Psoas muscle (tissue), 8 donors: ENCODE data around the gene PODXL2. TPM values are rescaled to one million over a fixed set of nuclear protein-coding genes. Genes with fewer than 3 reads are reported as not detected.

Experiments
- ATAC-seq, 4 donors: fragments of 200-7000 bp; cut with Tn5 transposase; one replicate each; pipeline ENCODE4 v1.9.1; 2020; ENCODE audit warnings: moderate library complexity in 3 of 4, mild to moderate bottlenecking in 2 of 4
- DNase-seq, 2 donors: peaks; one replicate each; pipeline ENCODE4 v3.0.0-alpha.2; 2020
- H3K27ac ChIP-seq: fragments of 200-600 bp; one replicate; pipeline ENCODE4 v1.8.0; 2022
- H3K27me3 ChIP-seq, 3 donors: fragments of 200-600 bp in 1 of 3; one replicate each; pipeline versions ENCODE4 v1.6.1 to v1.8.0; 2013 to 2022; ENCODE audit warnings: low read length in 2 of 3, mild to moderate bottlenecking in 2 of 3, moderate library complexity in 1 of 3; ENCODE audit not compliant: insufficient read depth in 3 of 3
- H3K36me3 ChIP-seq, 2 donors: fragments of 200-600 bp in 1 of 2; one replicate each; pipeline versions ENCODE4 v1.6.1 to v1.8.0; 2013 to 2022; ENCODE audit warnings: low read depth in 1 of 2, mild to moderate bottlenecking in 1 of 2, moderate library complexity in 1 of 2; ENCODE audit not compliant: insufficient read depth in 1 of 2
- H3K4me1 ChIP-seq: fragments of 200-600 bp; one replicate; pipeline ENCODE4 v1.8.0; 2022
- H3K4me3 ChIP-seq: fragments of 200-600 bp; one replicate; pipeline ENCODE4 v1.8.0; 2022; ENCODE audit warnings: mild to moderate bottlenecking
- H3K9me3 ChIP-seq: fragments of 200-600 bp; one replicate; pipeline ENCODE4 v1.8.0; 2022
- WGBS, 3 donors: extraction: QIAGEN DNeasy Blood & Tissue Kit; methylation state at CpG; one replicate each; pipeline versions ENCODE4 v1.1.6 to v1.1.7; 2013; 5-methylcytosine and 5-hydroxymethylcytosine counted together
- intact Hi-C, 2 donors: fragments of 100-400 bp; cut with DNase I; formaldehyde crosslinking; loops; one replicate each; pipeline versions ENCODE4 v1.11.0 to v1.14.2; 2022
- polyA plus RNA-seq, 3 donors: library from polyadenylated mRNA; stranded (reverse); fragments of 200-250 nt; gene quantifications; one replicate each; pipeline ENCODE4 v1.2.3, GENCODE V29; 2013
- total RNA-seq, 4 donors: library from RNA; stranded (reverse); fragmentation: NEBNext Ultra II Directional in 2 of 4; extraction: Animal tissue kit (Norgen Biotek cat#: 25700) in 2 of 4; gene quantifications; one replicate each; pipeline versions ENCODE4 v1.2.1 to v1.2.4, GENCODE V29; 2021 to 2023
- TF ChIP-seq, protein P1 (sequence below): fragments of 200-600 bp; IDR thresholded peaks from one replicate; pipeline ENCODE4 v1.8.0; 2022; ENCODE audit warnings: antibody characterized with exemption
- donor health status: healthy with polysubstance abuse.
- donor health status: DM: no; HTN: no; CAD: no; lungs with moderate emphysema.
- donor health status: Bipolar disorder and iron deficiency.
- donor health status: healthy.
- donor health status: DM: yes; HTN: yes; CAD: no.
- donor health status: DM: no; HTN: no; CAD: no.
- donor health status: DM: no; HTN: no; CAD: no.
- donor health status: DM: yes; HTN: yes; CAD: no.

PODXL2 gene
- total and polyA plus RNA-seq, 7 donors, result 1.4 to 3.0 (median 2.1) TPM

DNA sequence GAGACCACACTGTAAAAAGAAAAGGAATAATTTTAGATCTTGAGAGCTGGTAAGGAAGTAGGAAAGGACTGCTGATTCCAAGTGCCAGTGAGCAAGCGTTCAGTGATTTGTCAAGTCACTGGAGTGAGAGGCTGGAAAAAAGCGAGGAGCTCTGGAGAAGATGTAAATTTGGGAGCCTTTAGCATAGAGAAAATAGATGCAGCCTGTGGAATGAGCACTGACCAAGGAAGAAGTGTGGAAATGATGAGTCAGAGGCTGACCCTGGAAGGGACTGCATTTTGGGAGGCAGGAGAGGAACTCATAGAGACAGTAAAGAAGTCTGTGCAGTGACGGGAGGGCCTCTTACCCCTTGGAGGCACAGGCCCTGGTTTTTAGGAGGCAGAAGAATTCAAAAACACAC lies 26.7 kb downstream of the PODXL2 start:
- TF ChIP-seq, protein P1, sequence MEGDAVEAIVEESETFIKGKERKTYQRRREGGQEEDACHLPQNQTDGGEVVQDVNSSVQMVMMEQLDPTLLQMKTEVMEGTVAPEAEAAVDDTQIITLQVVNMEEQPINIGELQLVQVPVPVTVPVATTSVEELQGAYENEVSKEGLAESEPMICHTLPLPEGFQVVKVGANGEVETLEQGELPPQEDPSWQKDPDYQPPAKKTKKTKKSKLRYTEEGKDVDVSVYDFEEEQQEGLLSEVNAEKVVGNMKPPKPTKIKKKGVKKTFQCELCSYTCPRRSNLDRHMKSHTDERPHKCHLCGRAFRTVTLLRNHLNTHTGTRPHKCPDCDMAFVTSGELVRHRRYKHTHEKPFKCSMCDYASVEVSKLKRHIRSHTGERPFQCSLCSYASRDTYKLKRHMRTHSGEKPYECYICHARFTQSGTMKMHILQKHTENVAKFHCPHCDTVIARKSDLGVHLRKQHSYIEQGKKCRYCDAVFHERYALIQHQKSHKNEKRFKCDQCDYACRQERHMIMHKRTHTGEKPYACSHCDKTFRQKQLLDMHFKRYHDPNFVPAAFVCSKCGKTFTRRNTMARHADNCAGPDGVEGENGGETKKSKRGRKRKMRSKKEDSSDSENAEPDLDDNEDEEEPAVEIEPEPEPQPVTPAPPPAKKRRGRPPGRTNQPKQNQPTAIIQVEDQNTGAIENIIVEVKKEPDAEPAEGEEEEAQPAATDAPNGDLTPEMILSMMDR, result no peak
- H3K36me3 ChIP-seq, result no peaks in the 10 kb centered on the region
- no peak for ATAC-seq
- no peak for DNase-seq
- intact Hi-C loops, result no loop called here
- no peaks in the 10 kb centered on the region for H3K4me1 ChIP-seq
- no peak overlapping the region for H3K4me3 ChIP-seq
- 78 to 92% (median 84%) methylated on average over 3 of the region's 3 CpGs for WGBS, 3 donors
- H3K9me3 ChIP-seq, result no peaks in the 10 kb centered on the region
- no peak overlapping the region for H3K27ac ChIP-seq
- no peaks in the 10 kb centered on the region for H3K27me3 ChIP-seq

DNA sequence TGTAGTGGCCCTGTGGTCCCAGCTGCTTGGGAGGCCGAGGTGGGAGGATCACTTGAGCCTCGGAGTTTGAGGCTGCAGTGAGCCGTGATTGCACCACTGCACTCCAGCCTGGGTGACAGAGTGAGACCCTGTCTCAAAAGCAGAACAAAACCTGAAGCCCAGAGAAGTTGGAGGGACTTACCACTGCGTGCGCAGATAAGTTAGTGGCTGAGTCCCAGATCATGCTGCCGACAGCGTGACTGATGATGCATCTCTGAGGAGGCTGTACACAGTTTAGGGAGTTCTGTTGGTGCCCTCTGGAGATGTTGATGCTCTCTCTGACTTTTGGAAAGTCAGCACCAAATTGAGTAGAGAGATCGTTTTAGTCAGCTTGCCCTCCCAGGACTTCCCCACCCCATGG lies 27.9 kb downstream of the PODXL2 start:
- intact Hi-C loops, result no loop called here
- no peaks in the 10 kb centered on the region for H3K4me1 ChIP-seq
- H3K27me3 ChIP-seq, result no peaks in the 10 kb centered on the region
- no peak for ATAC-seq
- TF ChIP-seq, protein P1, result no peak
- 87 to 96% (median 90%) methylated on average over 8 of the region's 8 CpGs for WGBS, 3 donors
- no peaks in the 10 kb centered on the region for H3K36me3 ChIP-seq
- H3K27ac ChIP-seq, result no peak overlapping the region
- no peak for DNase-seq
- no peak overlapping the region for H3K4me3 ChIP-seq
- H3K9me3 ChIP-seq, result no peaks in the 10 kb centered on the region

- WGBS, 3 donors, result 26 to 59% (median 57%) methylated on average over 1 of the region's 1 CpG
- ATAC-seq (no peak), DNase-seq (no peak)
- H3K9me3 ChIP-seq, result no peaks in the 10 kb centered on the region
- TF ChIP-seq, protein P1, result no peak
- intact Hi-C loops, result no loop called here
- no peak overlapping the region for H3K27ac ChIP-seq
- H3K4me3 ChIP-seq, result no peak overlapping the region
- H3K27me3 ChIP-seq, result no peaks in the 10 kb centered on the region
- no peaks in the 10 kb centered on the region for H3K36me3 ChIP-seq
- H3K4me1 ChIP-seq, result no peaks in the 10 kb centered on the region
These were observed 29.2 kb downstream of the PODXL2 start for GRCh38 chr3:127658234-127658633.

- TF ChIP-seq, protein P1, result no peak
- no peak overlapping the region for H3K4me3 ChIP-seq
- intact Hi-C loops, result no loop called here
These were observed 31.8 kb downstream of the PODXL2 start for GRCh38 chr3:127660621-127661251.

DNA sequence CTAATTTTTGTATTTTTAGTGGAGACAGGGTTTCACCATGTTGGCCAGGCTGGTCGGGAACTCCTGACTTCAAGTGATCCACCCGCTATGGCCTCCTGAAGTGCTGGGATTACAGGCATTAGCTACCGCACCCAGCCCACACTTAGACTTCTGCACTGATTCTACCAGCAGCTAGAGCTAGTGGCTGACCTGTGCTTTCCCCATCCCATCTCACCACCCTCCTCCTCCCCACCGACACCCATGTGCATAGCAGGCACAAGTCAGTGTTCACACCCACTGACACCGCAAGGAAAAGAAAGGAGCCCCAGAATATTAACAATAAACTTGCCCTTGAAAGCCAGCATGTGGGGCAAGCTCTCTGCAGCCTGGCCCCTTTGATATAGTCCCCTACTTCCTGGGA lies 32.6 kb downstream of the PODXL2 start:
- H3K36me3 ChIP-seq, result no peaks in the 10 kb centered on the region
- H3K27ac ChIP-seq, result no peak overlapping the region
- DNase-seq, result no peak
- 95 to 97% (median 96%) methylated on average over 5 of the region's 5 CpGs for WGBS, 3 donors
- H3K4me3 ChIP-seq, result no peak overlapping the region
- H3K4me1 ChIP-seq, result no peaks in the 10 kb centered on the region
- H3K9me3 ChIP-seq, result no peaks in the 10 kb centered on the region
- TF ChIP-seq, protein P1, result no peak
- H3K27me3 ChIP-seq, result no peaks in the 10 kb centered on the region
- no peak for ATAC-seq
- intact Hi-C loops, result no loop called here

More at GRCh38 chr3:127660621-127661251, 31.8 kb downstream of the PODXL2 start:
- DNase-seq (no peak), ATAC-seq (no peak)
- 93 to 96% (median 95%) methylated on average over 9 to 10 of the region's 10 CpGs for WGBS, 3 donors
- H3K4me1 ChIP-seq, result no peaks in the 10 kb centered on the region
- no peaks in the 10 kb centered on the region for H3K27me3 ChIP-seq
- H3K27ac ChIP-seq, result no peak overlapping the region
- H3K9me3 ChIP-seq, result no peaks in the 10 kb centered on the region
- H3K36me3 ChIP-seq, result no peaks in the 10 kb centered on the region
